Measurements from ENCODE around the gene MCUB. TPM values are rescaled to one million over a fixed set of nuclear protein-coding genes. Genes with fewer than 3 reads are reported as not detected.
"Not testable (repeated sequence)": the region's sequence is repeated elsewhere in the genome, so short reads cannot be mapped to it uniquely, and the experiment has no call there.

Gene MCUB
- total RNA-seq, 1 experiment from 2014 or later, result 24.1 TPM

- no peaks in the 10 kb centered on the region for H3K4me1 ChIP-seq (ENCODE audit: control insufficient read depth, insufficient read depth, low read length)
- H3K27ac ChIP-seq (ENCODE audit: low read length), result no peak overlapping the region
- no peaks in the 10 kb centered on the region for H3K9me3 ChIP-seq (ENCODE audit: control insufficient read depth, insufficient read depth, low read depth, low read length)
- H3K36me3 ChIP-seq (ENCODE audit: control insufficient read depth, insufficient read depth, low read length), result no peaks in the 10 kb centered on the region
- no TSS peak for BruUV-seq (replicated peaks)
- H3K27me3 ChIP-seq (ENCODE audit: control insufficient read depth, insufficient read depth, low read length), result no peaks in the 10 kb centered on the region
- TF ChIP-seq REST (IDR thresholded peaks at IDR 0.05; ENCODE audit: insufficient read depth in 1 of 2, low read depth in 2 of 2, low read length in 1 of 2) (no peak), SIN3A (IDR thresholded peaks at IDR 0.05; ENCODE audit: borderline replicate concordance, insufficient read depth, low read depth, low read length) (no peak), TCF7L2 (IDR thresholded peaks at IDR 0.05; ENCODE audit: low read depth, low read length) (no peak), CTCF (IDR thresholded peaks at IDR 0.05) (no peak), POLR2AphosphoS5 (IDR thresholded peaks at IDR 0.05; ENCODE audit: low read depth, low read length) (no peak)
- in situ Hi-C loops (cut with HindIII; ENCODE audit: low pct_unique_long_range_greater_than_20kb, low sequenced_read_pairs) (no loop called here), intact Hi-C loops (cut with micrococcal nuclease; ENCODE audit: unreplicated experiment) (no loop called here)
- DNase-seq (ENCODE audit: low read depth, low spot score) (no peak), ATAC-seq (no peak)
- CTCF ChIA-PET, result no interaction called here
- POLR2A ChIA-PET, result no interaction called here
- H3K4me3 ChIP-seq (ENCODE audit: low read depth in 2 of 2, low read length in 2 of 2), result no peak overlapping the region
These were observed 18.8 kb downstream of the MCUB start for GRCh38 chr4:109578846-109579245.

- ATAC-seq; BruUV-seq (replicated peaks); H3K9me3 ChIP-seq (ENCODE audit: control insufficient read depth, insufficient read depth, low read depth, low read length); POLR2A ChIA-PET; H3K27ac ChIP-seq (ENCODE audit: low read length); H3K4me1 ChIP-seq (ENCODE audit: control insufficient read depth, insufficient read depth, low read length); H3K27me3 ChIP-seq (ENCODE audit: control insufficient read depth, insufficient read depth, low read length); CTCF ChIA-PET; intact Hi-C loops (cut with micrococcal nuclease; ENCODE audit: unreplicated experiment); in situ Hi-C loops (cut with HindIII; ENCODE audit: low pct_unique_long_range_greater_than_20kb, low sequenced_read_pairs); DNase-seq (ENCODE audit: low read depth, low spot score); H3K36me3 ChIP-seq (ENCODE audit: control insufficient read depth, insufficient read depth, low read length); H3K4me3 ChIP-seq (ENCODE audit: low read depth in 2 of 2, low read length in 2 of 2): not testable (repeated sequence)
These were observed 20.0 kb downstream of the MCUB start for GRCh38 chr4:109579997-109580396.

- Histone ChIP-seq H3K4me3 (ENCODE audit: low read depth in 2 of 2, low read length in 2 of 2) (no peak overlapping the region), H3K9me3 (ENCODE audit: control insufficient read depth, insufficient read depth, low read depth, low read length) (no peaks in the 10 kb centered on the region), H3K36me3 (ENCODE audit: control insufficient read depth, insufficient read depth, low read length) (no peaks in the 10 kb centered on the region), H3K27ac (ENCODE audit: low read length) (no peak overlapping the region), H3K4me1 (ENCODE audit: control insufficient read depth, insufficient read depth, low read length) (no peaks in the 10 kb centered on the region), H3K27me3 (ENCODE audit: control insufficient read depth, insufficient read depth, low read length) (no peaks in the 10 kb centered on the region)
- DNase-seq (ENCODE audit: low read depth, low spot score) (no peak), ATAC-seq (no peak)
- in situ Hi-C loops (cut with HindIII; ENCODE audit: low pct_unique_long_range_greater_than_20kb, low sequenced_read_pairs) (no loop called here), intact Hi-C loops (cut with micrococcal nuclease; ENCODE audit: unreplicated experiment) (no loop called here)
- POLR2A ChIA-PET, result interaction anchor here (0.5 kb wide), 1 partner anchor 69 kb away, joined by 6 read pairs; no protein-coding TSS in a partner anchor
- BruUV-seq (replicated peaks), result no TSS peak
- CTCF ChIA-PET, result no interaction called here
- TF ChIP-seq CTCF (IDR thresholded peaks at IDR 0.05) (no peak), SIN3A (IDR thresholded peaks at IDR 0.05; ENCODE audit: borderline replicate concordance, insufficient read depth, low read depth, low read length) (no peak), POLR2AphosphoS5 (IDR thresholded peaks at IDR 0.05; ENCODE audit: low read depth, low read length) (no peak), TCF7L2 (IDR thresholded peaks at IDR 0.05; ENCODE audit: low read depth, low read length) (no peak), REST (IDR thresholded peaks at IDR 0.05; ENCODE audit: insufficient read depth in 1 of 2, low read depth in 2 of 2, low read length in 1 of 2) (no peak)
These were observed 28.1 kb downstream of the MCUB start for GRCh38 chr4:109588176-109588575.
